Spleen (tissue), 7 donors: ENCODE measurements around the gene TMEM208.

Experiments used
- POLR2A ChIP-seq, 3 donors: fragments of 450-650 bp; IDR thresholded peaks; one replicate each; pipeline ENCODE4 v1.5.1; 2017; ENCODE audit warnings: antibody characterized with exemption in 3 of 3, mild to moderate bottlenecking in 1 of 3
- POLR2AphosphoS5 ChIP-seq, 3 donors: sonication (generic); formaldehyde crosslinking; IDR thresholded peaks; one replicate each; pipeline ENCODE4 v1.5.1; 2017; ENCODE audit warnings: antibody characterized with exemption in 3 of 3
- TF ChIP-seq, protein P1 (sequence below), 11 experiments: fragments of 200-600 bp in 7 of 11; fragments of 450-650 bp in 4 of 11; sonication (generic) in 4 of 11; IDR thresholded peaks in 8 of 11; conservative IDR thresholded peaks in 3 of 11; 1 replicate in 7 of 11; 2 replicates in 4 of 11; pipeline versions ENCODE4 v1.4.0 to v1.8.0; 2016 to 2021; ENCODE audit warnings: antibody characterized with exemption in 11 of 11, inconsistent platforms in 4 of 11, mild to moderate bottlenecking in 1 of 11
- donor health status: DM: no; HTN: no; CAD: no; lungs with moderate emphysema.
- donor health status: DM: no; HTN: no; CAD: no.
- donor health status: DM: no; HTN: no; CAD: no.

DNA sequence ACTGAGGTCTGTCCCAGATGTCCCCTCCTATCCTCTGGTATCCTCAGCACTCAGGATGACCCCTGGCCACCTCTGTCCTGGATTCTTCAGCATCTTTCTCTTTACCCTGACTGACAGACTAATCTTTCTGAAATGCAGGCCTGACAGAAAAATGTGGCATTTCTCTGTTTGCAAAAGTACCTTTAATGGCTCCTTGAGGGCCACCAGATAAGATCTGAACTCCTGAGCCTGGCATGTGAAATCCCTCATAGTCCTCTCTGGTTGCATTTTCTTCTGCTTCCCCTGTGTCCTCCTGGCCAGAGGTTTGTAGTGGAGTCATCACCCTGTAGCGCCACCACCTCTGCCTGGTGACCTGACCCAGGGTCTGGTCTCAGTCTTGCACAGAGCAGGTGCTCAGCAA, 30.0 kb upstream of the TMEM208 start:
- TF ChIP-seq, protein P1, sequence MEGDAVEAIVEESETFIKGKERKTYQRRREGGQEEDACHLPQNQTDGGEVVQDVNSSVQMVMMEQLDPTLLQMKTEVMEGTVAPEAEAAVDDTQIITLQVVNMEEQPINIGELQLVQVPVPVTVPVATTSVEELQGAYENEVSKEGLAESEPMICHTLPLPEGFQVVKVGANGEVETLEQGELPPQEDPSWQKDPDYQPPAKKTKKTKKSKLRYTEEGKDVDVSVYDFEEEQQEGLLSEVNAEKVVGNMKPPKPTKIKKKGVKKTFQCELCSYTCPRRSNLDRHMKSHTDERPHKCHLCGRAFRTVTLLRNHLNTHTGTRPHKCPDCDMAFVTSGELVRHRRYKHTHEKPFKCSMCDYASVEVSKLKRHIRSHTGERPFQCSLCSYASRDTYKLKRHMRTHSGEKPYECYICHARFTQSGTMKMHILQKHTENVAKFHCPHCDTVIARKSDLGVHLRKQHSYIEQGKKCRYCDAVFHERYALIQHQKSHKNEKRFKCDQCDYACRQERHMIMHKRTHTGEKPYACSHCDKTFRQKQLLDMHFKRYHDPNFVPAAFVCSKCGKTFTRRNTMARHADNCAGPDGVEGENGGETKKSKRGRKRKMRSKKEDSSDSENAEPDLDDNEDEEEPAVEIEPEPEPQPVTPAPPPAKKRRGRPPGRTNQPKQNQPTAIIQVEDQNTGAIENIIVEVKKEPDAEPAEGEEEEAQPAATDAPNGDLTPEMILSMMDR (IDR thresholded peaks at IDR 0.05 in 8 of 11, conservative IDR thresholded peaks at IDR 0.05 in 3 of 11) = no peak
- TF ChIP-seq POLR2AphosphoS5 (IDR thresholded peaks at IDR 0.05) (no peak), POLR2A (IDR thresholded peaks at IDR 0.05) (no peak)
